Mammary epithelial cell (primary cell): ENCODE data around the gene POP5.

Source experiments
- CTCF ChIP-seq, 2 donors: IDR thresholded peaks in 1 of 2; conservative IDR thresholded peaks in 1 of 2; 2 replicates each; pipeline ENCODE4 v1.5.1; 2011 to 2012; ENCODE audit warnings: inconsistent platforms in 2 of 2, low read length in 2 of 2, mild to moderate bottlenecking in 2 of 2, control low read depth in 1 of 2, low read depth in 1 of 2; ENCODE audit not compliant: insufficient read depth in 1 of 2; ENCODE audit errors: extremely low read depth in 1 of 2
- EZH2 ChIP-seq: IDR thresholded peaks from 2 replicates; pipeline ENCODE4 v1.6.1; 2012; ENCODE audit warnings: low read length, inconsistent platforms, borderline replicate concordance

GRCh38 chr12:120599672-120600552 is 18.7 kb upstream of the POP5 start:
- no peak for TF ChIP-seq CTCF (conservative IDR thresholded peaks at IDR 0.05 in 1 of 2, IDR thresholded peaks at IDR 0.05 in 1 of 2; ENCODE audit: extremely low read depth in 1 of 2, insufficient read depth in 1 of 2, low read depth in 1 of 2, low read length in 2 of 2)
- no peak for TF ChIP-seq EZH2
